ENCODE results near the gene RBM12. TPM values are rescaled to one million over a fixed set of nuclear protein-coding genes. Genes with fewer than 3 reads are reported as not detected.

RBM12 gene
- total RNA-seq, 1 donor from 2014 or later, result 139 TPM

DNA sequence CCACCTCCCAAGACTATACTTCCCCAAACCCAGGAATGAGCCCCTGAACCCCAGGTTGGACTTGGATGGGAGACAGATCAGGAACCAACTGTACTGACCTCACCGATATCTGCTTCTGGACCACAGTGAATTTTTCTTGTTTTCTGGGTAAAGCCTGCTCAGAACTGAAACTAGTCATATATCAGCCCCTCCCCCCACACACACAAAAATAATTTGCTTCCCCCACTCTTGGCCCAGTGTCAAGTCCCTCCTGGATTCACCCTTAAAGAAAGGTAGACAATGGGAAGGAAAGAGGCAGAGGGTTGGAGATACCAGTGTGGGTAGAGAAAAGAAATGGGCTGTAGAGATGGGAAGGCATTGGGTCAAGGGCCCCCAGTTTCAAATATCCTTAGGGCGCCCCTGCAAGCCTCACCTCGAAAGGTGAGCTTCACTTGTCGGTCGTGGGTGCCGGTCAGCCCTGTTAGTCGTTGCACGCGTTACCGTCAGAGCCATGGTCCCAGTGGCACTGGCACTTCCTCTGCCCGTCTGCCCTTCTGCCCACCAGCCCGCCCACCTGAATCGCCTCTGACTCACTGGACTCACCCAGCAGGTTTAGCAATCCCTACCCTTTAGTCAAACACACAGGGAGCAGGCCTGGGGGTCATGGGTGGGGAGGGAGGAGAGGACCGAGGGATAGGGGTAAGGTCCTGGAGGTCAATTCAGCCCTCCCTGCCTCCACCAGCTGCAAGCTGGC, 57.5 kb downstream of the RBM12 start:
- ChIA-PET CTCF (no interaction called here), POLR2A (no interaction called here)
- ATAC-seq (ENCODE audit: low read depth) (no peak), DNase-seq (no peak)
- H3K4me1 Mint-ChIP-seq, result peaks cover 10% of the 10 kb centered on the region
- H3K36me3 Mint-ChIP-seq (ENCODE audit: low read depth), result no peaks in the 10 kb centered on the region
- H3K27me3 Mint-ChIP-seq, result peaks cover 7% of the 10 kb centered on the region
- H3K27ac Mint-ChIP-seq, result no peak overlapping the region
- TF ChIP-seq CTCF (IDR thresholded peaks at IDR 0.05), result no peak
- no peaks in the 10 kb centered on the region for H3K9me3 Mint-ChIP-seq
- intact Hi-C loops (cut with micrococcal nuclease), result no loop called here
- H3K4me3 Mint-ChIP-seq, result no peak overlapping the region

DNA sequence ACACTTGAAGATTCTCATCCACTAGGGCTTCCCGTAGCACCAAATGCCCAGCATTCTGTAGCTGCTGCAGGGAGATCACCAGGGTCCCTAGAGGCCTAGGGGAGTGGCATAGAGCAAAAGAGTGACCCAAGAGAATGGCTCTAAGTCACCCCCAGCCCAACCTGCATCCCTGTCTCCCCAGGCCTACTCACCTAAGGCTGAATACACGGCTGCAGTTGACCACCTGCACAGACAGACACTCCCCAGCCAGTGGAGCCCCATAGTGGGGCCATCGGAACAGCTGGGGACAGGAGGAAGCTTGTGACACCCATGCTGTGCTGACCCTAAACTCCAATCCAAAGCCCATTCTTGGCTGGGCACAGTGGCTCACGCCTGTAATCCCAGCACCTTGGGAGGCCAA, 58.6 kb downstream of the RBM12 start:
- ChIA-PET CTCF (interaction anchor here (0.7 to 1.2 kb wide), 2 partner anchors 9 to 13 kb away, joined by 3 read pairs; no protein-coding TSS in a partner anchor), POLR2A (interaction anchor here (1.5 kb wide), 1 partner anchor 58 kb away, joined by 3 read pairs; no protein-coding TSS in a partner anchor)
- peaks cover 7% of the 10 kb centered on the region for H3K4me1 Mint-ChIP-seq
- peaks cover 11% of the 10 kb centered on the region for H3K27me3 Mint-ChIP-seq
- H3K36me3 Mint-ChIP-seq (ENCODE audit: low read depth), result no peaks in the 10 kb centered on the region
- no peak overlapping the region for H3K27ac Mint-ChIP-seq
- TF ChIP-seq CTCF (IDR thresholded peaks at IDR 0.05), result no peak
- DNase-seq, result no peak
- no peak for ATAC-seq (ENCODE audit: low read depth)
- intact Hi-C loops (cut with micrococcal nuclease), result no loop called here
- no peak overlapping the region for H3K4me3 Mint-ChIP-seq
- no peaks in the 10 kb centered on the region for H3K9me3 Mint-ChIP-seq

DNA sequence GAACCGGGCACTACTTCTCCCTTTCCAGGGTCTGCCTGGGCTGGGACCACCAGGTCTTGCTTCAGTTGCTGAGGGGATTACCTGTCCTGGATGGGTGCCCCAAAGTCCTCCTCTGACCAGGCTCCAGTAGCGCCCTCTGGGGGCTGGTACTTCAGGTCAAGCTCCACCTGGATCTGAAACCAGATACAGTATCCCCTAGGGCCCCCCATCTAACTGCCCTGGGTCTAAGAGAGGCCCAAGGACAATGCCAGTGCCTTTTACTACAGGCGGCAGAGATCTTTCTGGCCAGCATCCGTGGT, 60.3 kb downstream of the RBM12 start:
- intact Hi-C loops (cut with micrococcal nuclease), result loop anchor here (5.0 kb wide), 2 partner anchors 58 to 142 kb away; partner anchors contain the start of genes CPNE1 and RBM12
- TF ChIP-seq CTCF (IDR thresholded peaks at IDR 0.05), result no peak
- no peak overlapping the region for H3K27ac Mint-ChIP-seq
- H3K36me3 Mint-ChIP-seq (ENCODE audit: low read depth), result no peaks in the 10 kb centered on the region
- CTCF ChIA-PET, result interaction anchor here (1.3 to 2.1 kb wide), 2 partner anchors 60 to 143 kb away, joined by 3 to 4 read pairs; partner anchors contain the start of genes CPNE1 and RBM12
- H3K27me3 Mint-ChIP-seq, result peaks cover 22% of the 10 kb centered on the region
- H3K4me3 Mint-ChIP-seq, result no peak overlapping the region
- DNase-seq (no peak), ATAC-seq (ENCODE audit: low read depth) (no peak)
- POLR2A ChIA-PET, result no interaction called here
- H3K4me1 Mint-ChIP-seq, result peaks cover 13% of the 10 kb centered on the region
- no peaks in the 10 kb centered on the region for H3K9me3 Mint-ChIP-seq

DNA sequence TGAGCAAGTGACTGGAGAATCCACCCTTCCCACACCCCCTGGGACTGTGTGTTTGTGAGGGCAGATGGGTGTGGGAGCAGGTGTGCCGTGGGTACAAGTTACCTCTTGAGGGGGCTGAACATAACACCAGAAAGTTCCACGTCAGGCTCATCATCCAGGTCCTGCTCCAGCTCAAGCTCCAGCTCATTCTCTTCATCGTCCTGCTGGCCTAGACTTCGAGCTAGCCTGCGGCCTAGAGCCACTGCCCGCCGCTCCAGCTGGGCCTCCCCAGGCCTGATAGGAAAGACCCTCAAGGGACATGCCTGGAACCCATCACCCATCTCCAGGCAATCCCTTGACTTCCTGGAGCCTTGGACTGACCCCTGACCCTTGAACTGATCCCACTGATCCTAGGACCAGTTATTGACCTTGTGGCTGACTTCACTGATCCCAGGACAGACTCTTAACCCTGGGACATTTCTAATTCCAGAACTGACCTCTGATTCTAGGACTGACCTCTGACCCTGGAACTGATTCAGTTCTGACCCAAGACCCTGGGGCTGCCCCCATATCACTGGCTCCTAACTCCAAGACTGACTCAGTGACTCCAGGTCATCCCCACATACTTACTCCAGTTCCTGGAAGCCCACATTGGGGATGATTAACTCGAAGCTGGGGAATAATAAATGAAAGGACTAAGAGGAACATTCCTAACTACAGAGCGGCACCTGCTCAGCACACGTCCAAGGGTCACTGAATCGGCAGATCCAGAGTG, 60.8 kb downstream of the RBM12 start:
- Mint-ChIP-seq H3K9me3 (no peaks in the 10 kb centered on the region), H3K4me3 (no peak overlapping the region), H3K27me3 (peaks cover 25% of the 10 kb centered on the region), H3K27ac (no peak overlapping the region), H3K36me3 (ENCODE audit: low read depth) (no peaks in the 10 kb centered on the region), H3K4me1 (peaks cover 13% of the 10 kb centered on the region)
- ChIA-PET CTCF (interaction anchor here (1.0 to 2.1 kb wide), 3 partner anchors 60 to 143 kb away, joined by 3 to 4 read pairs (median 4); partner anchors contain the start of genes CPNE1 and RBM12), POLR2A (interaction anchor here (0.5 kb wide), 1 partner anchor 91 kb away, joined by 3 read pairs; no protein-coding TSS in a partner anchor)
- no peak for TF ChIP-seq CTCF (IDR thresholded peaks at IDR 0.05)
- intact Hi-C loops (cut with micrococcal nuclease), result loop anchor here (5.0 kb wide), 2 partner anchors 58 to 142 kb away; partner anchors contain the start of genes CPNE1 and RBM12
- ATAC-seq (ENCODE audit: low read depth) (no peak), DNase-seq (no peak)

Measured in activated B cell treated with CpG ODN at 0.5 μM for 24 hours (primary cell).